ENCODE measurements around the gene RAB6A. TPM values are rescaled to one million over a fixed set of nuclear protein-coding genes. Genes with fewer than 3 reads are reported as not detected.
A peak's percentile ranks its signal among the peaks of the same experiment; 100 is the strongest.

The RAB6A gene
- polyA plus RNA-seq, 2 of the 4 experiments (the other 2 are of a cell fraction) = 75.7 to 141 TPM

- POLR2A ChIA-PET = no interaction called here
- CTCF ChIA-PET = interaction anchor here (0.9 kb wide), 1 partner anchor 150 kb away, joined by 3 read pairs; no protein-coding TSS in a partner anchor
- no peak for TF ChIP-seq JUNB (IDR thresholded peaks at IDR 0.05)
- TF ChIP-seq FOSB (CRISPR knock-in tag; IDR thresholded peaks at IDR 0.05) = no peak
- no peak for TF ChIP-seq HOXA7 (CRISPR knock-in tag; IDR thresholded peaks at IDR 0.05)
- no peak for TF ChIP-seq NPAS2 (CRISPR knock-in tag; IDR thresholded peaks at IDR 0.05; ENCODE audit: borderline replicate concordance)
- TF ChIP-seq CHD2 (IDR thresholded peaks at IDR 0.05; ENCODE audit: low read length, partially characterized antibody) = no peak
- TF ChIP-seq, protein P1, sequence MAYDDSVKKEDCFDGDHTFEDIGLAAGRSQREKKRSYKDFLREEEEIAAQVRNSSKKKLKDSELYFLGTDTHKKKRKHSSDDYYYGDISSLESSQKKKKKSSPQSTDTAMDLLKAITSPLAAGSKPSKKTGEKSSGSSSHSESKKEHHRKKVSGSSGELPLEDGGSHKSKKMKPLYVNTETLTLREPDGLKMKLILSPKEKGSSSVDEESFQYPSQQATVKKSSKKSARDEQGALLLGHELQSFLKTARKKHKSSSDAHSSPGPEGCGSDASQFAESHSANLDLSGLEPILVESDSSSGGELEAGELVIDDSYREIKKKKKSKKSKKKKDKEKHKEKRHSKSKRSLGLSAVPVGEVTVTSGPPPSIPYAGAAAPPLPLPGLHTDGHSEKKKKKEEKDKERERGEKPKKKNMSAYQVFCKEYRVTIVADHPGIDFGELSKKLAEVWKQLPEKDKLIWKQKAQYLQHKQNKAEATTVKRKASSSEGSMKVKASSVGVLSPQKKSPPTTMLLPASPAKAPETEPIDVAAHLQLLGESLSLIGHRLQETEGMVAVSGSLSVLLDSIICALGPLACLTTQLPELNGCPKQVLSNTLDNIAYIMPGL (CRISPR knock-in tag; IDR thresholded peaks at IDR 0.05; ENCODE audit: borderline replicate concordance) = no peak
- TF ChIP-seq JUN (IDR thresholded peaks at IDR 0.05) = no peak
- no peak for TF ChIP-seq HEYL (CRISPR knock-in tag; IDR thresholded peaks at IDR 0.05)
- TF ChIP-seq, protein P2, sequence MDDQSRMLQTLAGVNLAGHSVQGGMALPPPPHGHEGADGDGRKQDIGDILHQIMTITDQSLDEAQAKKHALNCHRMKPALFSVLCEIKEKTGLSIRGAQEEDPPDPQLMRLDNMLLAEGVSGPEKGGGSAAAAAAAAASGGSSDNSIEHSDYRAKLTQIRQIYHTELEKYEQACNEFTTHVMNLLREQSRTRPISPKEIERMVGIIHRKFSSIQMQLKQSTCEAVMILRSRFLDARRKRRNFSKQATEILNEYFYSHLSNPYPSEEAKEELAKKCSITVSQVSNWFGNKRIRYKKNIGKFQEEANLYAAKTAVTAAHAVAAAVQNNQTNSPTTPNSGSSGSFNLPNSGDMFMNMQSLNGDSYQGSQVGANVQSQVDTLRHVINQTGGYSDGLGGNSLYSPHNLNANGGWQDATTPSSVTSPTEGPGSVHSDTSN (IDR thresholded peaks at IDR 0.05) = no peak
- no peak for TF ChIP-seq HOXB5 (CRISPR knock-in tag; IDR thresholded peaks at IDR 0.05)
- TF ChIP-seq EHMT2 (IDR thresholded peaks at IDR 0.05; ENCODE audit: low read depth) = no peak
- TF ChIP-seq, protein P3, sequence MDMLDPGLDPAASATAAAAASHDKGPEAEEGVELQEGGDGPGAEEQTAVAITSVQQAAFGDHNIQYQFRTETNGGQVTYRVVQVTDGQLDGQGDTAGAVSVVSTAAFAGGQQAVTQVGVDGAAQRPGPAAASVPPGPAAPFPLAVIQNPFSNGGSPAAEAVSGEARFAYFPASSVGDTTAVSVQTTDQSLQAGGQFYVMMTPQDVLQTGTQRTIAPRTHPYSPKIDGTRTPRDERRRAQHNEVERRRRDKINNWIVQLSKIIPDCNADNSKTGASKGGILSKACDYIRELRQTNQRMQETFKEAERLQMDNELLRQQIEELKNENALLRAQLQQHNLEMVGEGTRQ (IDR thresholded peaks at IDR 0.05) = no peak
- TF ChIP-seq RCOR1 (IDR thresholded peaks at IDR 0.05; ENCODE audit: low read depth, low read length) = no peak
- no peak for TF ChIP-seq SREBF2 (IDR thresholded peaks at IDR 0.05)
- no peak for TF ChIP-seq BHLHE40 (IDR thresholded peaks at IDR 0.05; ENCODE audit: low read depth, low read length)
- H3K4me3 ChIP-seq = no peak overlapping the region
- H3K4me1 ChIP-seq = no peaks in the 10 kb centered on the region
- H3K9me3 ChIP-seq = no peaks in the 10 kb centered on the region
- DNase-seq (ENCODE audit: low read depth in 1 of 2, low spot score in 1 of 2) (no peak), ATAC-seq (no peak), FAIRE-seq (no peak)
- 71% methylated on average over 1 of the region's 1 CpG for WGBS (ENCODE audit: missing lambda C conversion rate)
- no peak overlapping the region for H3K27ac ChIP-seq
- H3K4me2 ChIP-seq = no peak overlapping the region
Observed at GRCh38 chr11:73810637-73811036, 49.8 kb upstream of the RAB6A start.

- ATAC-seq = no peak
- POLR2A ChIA-PET = no interaction called here
- no peak for FAIRE-seq
- WGBS (ENCODE audit: missing lambda C conversion rate) = 58% methylated on average over 1 of the region's 1 CpG
- CTCF ChIA-PET = no interaction called here
- TF ChIP-seq, protein P4, sequence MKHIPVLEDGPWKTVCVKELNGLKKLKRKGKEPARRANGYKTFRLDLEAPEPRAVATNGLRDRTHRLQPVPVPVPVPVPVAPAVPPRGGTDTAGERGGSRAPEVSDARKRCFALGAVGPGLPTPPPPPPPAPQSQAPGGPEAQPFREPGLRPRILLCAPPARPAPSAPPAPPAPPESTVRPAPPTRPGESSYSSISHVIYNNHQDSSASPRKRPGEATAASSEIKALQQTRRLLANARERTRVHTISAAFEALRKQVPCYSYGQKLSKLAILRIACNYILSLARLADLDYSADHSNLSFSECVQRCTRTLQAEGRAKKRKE (CRISPR knock-in tag; IDR thresholded peaks at IDR 0.05; ENCODE audit: low read depth) = no peak
- TF ChIP-seq MYC (IDR thresholded peaks at IDR 0.05; ENCODE audit: borderline replicate concordance, low read length) (no peak), KDM1A (IDR thresholded peaks at IDR 0.05; ENCODE audit: low read depth) (no peak), MAFK (IDR thresholded peaks at IDR 0.05; ENCODE audit: partially characterized antibody) (peak; percentile 68)
- H3K27ac ChIP-seq = no peak overlapping the region
- no peak overlapping the region for H3K4me3 ChIP-seq
- no peak overlapping the region for H3K4me2 ChIP-seq
- no peaks in the 10 kb centered on the region for H3K9me3 ChIP-seq
- DNase-seq (ENCODE audit: low read depth in 1 of 2, low spot score in 1 of 2) = no peak
- H3K4me1 ChIP-seq = no peaks in the 10 kb centered on the region
Observed at GRCh38 chr11:73808052-73808451, 47.2 kb upstream of the RAB6A start.

DNA sequence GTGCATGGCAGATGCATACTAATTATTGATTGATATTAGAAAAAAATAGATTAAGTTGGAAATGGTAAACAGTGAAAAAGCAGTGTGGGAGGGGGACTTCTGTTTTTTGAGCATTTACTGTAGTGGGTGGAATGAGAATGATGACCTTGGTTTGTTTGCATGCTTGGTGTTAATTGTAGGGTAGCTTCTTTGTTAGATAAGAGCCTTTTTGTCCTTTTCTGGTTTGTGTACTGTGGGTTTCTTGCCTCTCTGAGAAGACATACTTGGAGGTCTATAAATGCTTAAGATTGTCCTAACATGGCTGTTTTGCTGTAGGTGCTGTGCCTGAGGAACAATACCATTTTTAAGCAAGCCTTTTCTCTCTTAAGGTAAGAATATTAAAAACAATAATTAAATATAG is 43.8 kb upstream of the RAB6A start:
- H3K9me3 ChIP-seq = no peaks in the 10 kb centered on the region
- H3K4me1 ChIP-seq = no peaks in the 10 kb centered on the region
- FAIRE-seq (no peak), DNase-seq (ENCODE audit: low read depth in 1 of 2, low spot score in 1 of 2) (no peak), ATAC-seq (no peak)
- ChIA-PET CTCF (no interaction called here), POLR2A (no interaction called here)
- no peak overlapping the region for H3K4me3 ChIP-seq
- H3K4me2 ChIP-seq = no peak overlapping the region
- no peak for TF ChIP-seq TFCP2L1 (CRISPR knock-in tag; IDR thresholded peaks at IDR 0.05)
- no peak for TF ChIP-seq FOXS1 (CRISPR knock-in tag; IDR thresholded peaks at IDR 0.05)
- no peak for TF ChIP-seq NPAS2 (CRISPR knock-in tag; IDR thresholded peaks at IDR 0.05; ENCODE audit: borderline replicate concordance)
- no peak for TF ChIP-seq CEBPB (IDR thresholded peaks at IDR 0.05)
- no peak for TF ChIP-seq ZFP36 (IDR thresholded peaks at IDR 0.05; ENCODE audit: borderline replicate concordance, partially characterized antibody)
- no peak for TF ChIP-seq HOXB5 (CRISPR knock-in tag; IDR thresholded peaks at IDR 0.05)
- TF ChIP-seq, protein P5, sequence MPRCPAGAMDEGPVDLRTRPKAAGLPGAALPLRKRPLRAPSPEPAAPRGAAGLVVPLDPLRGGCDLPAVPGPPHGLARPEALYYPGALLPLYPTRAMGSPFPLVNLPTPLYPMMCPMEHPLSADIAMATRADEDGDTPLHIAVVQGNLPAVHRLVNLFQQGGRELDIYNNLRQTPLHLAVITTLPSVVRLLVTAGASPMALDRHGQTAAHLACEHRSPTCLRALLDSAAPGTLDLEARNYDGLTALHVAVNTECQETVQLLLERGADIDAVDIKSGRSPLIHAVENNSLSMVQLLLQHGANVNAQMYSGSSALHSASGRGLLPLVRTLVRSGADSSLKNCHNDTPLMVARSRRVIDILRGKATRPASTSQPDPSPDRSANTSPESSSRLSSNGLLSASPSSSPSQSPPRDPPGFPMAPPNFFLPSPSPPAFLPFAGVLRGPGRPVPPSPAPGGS (IDR thresholded peaks at IDR 0.05) = no peak
- no peak for TF ChIP-seq RCOR1 (IDR thresholded peaks at IDR 0.05; ENCODE audit: low read depth, low read length)
- TF ChIP-seq PHF8 (IDR thresholded peaks at IDR 0.05; ENCODE audit: borderline replicate concordance, low read depth) = no peak
- TF ChIP-seq POLR2A (IDR thresholded peaks at IDR 0.05; ENCODE audit: low read length) = no peak
- TF ChIP-seq, protein P6, sequence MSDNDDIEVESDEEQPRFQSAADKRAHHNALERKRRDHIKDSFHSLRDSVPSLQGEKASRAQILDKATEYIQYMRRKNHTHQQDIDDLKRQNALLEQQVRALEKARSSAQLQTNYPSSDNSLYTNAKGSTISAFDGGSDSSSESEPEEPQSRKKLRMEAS (IDR thresholded peaks at IDR 0.05) = no peak
- no peak overlapping the region for H3K27ac ChIP-seq
